Fibroblast of upper back skin (primary cell): ENCODE results near the gene MMP8.
"Not testable (repeated sequence)": the region's sequence is repeated elsewhere in the genome, so short reads cannot be mapped to it uniquely, and the experiment has no call there.

Experiments
- DNase-seq: peaks from one replicate; pipeline ENCODE4 v3.0.0-alpha.2; 2013

The MMP8 gene, protein sequence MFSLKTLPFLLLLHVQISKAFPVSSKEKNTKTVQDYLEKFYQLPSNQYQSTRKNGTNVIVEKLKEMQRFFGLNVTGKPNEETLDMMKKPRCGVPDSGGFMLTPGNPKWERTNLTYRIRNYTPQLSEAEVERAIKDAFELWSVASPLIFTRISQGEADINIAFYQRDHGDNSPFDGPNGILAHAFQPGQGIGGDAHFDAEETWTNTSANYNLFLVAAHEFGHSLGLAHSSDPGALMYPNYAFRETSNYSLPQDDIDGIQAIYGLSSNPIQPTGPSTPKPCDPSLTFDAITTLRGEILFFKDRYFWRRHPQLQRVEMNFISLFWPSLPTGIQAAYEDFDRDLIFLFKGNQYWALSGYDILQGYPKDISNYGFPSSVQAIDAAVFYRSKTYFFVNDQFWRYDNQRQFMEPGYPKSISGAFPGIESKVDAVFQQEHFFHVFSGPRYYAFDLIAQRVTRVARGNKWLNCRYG

DNA sequence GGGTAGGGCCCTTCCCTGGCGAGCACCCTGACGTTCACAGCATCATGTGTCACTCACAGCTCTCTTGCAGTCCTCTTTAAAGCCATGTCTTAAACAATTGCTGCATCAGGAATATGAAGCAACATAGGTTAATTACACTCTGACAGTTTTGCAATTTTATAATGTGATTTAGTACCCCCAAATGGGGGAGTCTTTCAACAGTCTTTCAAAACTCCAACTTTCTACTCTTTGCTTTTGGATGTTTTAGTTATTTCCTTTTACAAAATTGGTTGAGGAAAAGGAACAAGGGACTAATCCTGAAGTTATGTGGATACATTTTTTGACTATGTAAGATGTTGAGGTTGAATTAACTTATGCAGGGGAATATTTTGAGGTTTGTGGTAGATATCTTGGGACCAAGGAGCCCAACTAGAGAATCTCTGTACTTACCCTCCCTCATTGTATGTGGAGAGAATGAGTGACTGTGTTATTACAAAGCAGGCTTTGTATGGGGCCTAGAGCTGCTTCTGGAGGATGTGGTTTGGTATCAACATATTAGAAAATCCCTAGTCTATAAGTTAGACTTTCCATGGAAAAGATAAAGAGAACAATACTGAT, at the start of gene MMP8:
Gene MMP8 (minus strand): TSS at position 51 of the 597 bp plus-strand sequence. CDS start 99 bp downstream, outside the sequence.
- DNase-seq: peak; percentile 93

GRCh38 chr11:102773386-102773785, 48.6 kb upstream of the MMP8 start:
- DNase-seq: peak; percentile 36

GRCh38 chr11:102771351-102771750, 46.6 kb upstream of the MMP8 start:
- DNase-seq: peak; percentile 23

DNA sequence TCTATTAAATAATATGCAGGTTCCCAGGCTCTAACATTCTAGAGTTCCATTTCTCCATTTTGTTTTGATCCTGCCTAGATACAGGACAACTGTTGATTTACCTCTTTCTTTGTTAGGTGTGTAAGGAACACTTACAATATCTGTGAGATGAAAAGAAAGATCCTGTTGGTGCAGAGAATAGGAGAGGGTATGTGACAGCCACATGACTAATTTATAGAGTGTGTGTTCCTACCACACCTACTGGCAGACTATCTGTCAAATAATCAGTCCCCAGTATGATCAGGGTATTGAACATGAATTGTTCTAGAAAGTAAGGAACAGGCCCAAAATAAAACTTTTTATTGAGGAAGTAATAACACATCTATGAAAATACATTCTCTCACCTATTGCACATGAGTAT, 45.4 kb upstream of the MMP8 start:
- no peak for DNase-seq

DNA sequence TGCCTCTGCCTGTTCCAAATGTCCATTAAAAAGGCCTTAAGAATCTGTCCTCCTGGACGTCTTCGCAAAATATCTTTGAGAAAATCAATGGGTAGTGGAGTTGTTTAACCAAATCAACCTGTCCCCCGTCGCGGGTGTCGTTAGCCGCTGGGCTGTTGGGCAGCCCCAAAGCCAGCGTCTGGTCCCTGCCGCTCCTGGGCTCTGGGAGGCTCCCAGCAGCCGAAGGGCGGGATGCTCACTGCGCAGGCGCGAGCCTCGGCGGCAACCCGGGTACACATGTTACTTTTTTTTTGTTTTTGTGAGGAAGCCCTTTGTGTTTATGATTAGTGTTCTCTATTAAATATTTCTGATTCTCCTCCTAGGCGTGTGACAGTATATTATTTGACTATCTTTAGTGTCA, 43.0 kb upstream of the MMP8 start:
- DNase-seq: no peak

GRCh38 chr11:102763440-102763839, 38.7 kb upstream of the MMP8 start:
- DNase-seq: peak; percentile 34

GRCh38 chr11:102762361-102762767, 37.6 kb upstream of the MMP8 start:
- peak; percentile 84 for DNase-seq

- DNase-seq: peak; percentile 96
Measured at GRCh38 chr11:102761646-102762238, 37.0 kb upstream of the MMP8 start.

DNA sequence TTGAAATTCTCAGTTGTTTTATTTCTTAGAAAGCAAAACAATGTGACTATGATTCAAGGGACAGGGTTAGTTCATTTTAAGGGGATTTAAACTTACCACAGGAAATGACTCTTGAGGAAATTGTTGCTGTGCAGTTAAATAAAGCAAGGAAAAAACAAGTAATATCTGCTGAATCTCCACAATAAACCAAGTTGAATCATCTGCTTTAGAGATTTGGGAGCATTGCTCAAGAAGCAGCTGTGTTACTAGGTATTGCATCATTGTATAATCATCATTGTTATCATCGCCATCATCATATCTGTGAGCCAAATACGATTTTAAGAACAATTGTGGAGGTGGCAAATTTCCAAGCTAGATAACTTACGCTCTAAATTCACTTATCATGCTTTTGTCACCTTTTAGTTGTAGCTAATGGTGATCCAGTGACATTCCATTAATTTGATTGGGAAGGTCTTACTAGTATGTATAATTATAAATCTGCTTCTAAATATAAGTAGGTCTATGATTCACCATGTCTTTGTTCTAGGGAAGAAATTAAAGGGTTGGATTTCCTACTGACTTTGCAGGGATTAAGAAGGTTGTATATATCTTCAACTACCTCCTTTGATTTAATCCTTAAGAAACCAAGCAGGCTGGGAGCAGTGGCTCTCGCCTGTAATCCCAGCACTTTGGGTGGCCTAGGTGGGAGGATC, 35.7 kb upstream of the MMP8 start:
- peak; percentile 96 for DNase-seq

- peak; percentile 58 for DNase-seq
Measured at GRCh38 chr11:102757823-102758549, 33.2 kb upstream of the MMP8 start.

DNA sequence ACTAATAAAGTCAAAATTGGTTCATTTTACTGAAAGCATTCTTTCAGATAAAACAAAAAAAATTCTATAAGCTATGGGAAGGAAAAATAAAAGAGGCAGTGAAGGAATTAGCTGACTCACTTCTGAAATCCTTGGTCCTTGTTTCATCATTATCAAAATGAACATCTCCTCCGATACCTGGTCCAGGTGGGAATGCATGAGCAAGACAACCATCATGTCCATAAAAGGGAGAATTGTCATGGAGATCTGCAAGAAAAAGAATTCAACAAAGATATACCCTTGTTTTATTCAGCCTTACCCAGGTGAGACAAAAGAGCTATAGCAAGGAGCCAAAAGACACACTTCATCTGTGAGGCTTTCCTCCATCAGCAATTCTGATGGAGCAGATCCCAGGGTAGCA, 28.5 kb upstream of the MMP8 start:
- DNase-seq: no peak

DNA sequence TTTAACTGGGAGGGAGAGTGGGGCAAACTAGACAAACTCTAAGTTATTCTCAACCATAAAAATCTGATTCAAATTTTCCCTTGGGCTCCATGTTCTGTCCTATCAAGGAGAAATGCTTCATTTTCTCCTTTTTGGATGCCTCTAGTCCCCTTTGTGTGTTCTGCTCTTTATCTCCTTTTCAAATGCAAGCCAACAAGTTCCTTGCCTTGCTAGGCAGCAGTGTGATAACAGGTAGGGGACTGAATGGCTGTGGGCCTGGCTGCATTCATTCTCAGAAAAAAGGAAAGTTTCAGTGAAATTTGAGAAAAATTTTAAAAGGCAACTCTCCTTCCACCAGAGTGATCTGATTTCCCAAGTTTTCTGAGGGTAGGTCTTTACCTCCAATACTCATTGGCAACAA, 26.9 kb upstream of the MMP8 start:
- no peak for DNase-seq

GRCh38 chr11:102749101-102749722, 24.5 kb upstream of the MMP8 start:
- DNase-seq: no peak

DNA sequence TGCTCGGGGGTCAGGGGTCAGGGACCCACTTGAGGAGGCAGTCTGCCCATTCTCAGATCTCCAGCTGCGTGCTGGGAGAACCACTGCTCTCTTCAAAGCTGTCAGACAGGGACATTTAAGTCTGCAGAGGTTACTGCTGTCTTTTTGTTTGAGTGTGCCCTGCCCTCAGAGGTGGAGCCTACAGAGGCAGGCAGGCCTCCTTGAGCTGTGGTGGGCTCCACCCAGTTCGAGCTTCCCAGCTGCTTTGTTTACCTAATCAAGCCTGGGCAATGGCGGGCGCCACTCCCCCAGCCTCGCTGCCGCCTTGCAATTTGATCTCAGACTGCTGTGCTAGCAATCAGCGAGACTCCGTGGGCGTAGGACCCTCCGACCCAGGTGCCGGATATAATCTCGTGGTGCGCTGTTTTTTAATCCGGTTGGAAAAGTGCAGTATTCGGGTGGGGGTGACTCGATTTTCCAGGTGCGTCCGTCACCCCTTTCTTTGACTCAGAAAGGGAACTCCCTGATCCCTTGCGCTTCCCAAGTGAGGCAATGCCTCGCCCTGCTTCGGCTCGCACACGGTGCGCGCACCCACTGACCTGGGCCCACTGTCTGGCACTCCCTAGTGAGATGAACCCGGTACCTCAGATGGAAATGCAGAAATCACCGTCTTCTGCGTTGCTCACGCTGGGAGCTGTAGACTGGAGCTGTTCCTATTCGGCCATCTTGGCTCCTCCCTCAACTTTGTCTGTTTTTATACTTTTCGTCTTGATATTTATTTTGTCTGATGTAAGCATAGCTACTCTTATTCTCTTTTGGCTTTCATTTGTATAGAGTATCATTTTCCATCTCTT, 22.2 kb upstream of the MMP8 start:
- DNase-seq: not testable (repeated sequence)

GRCh38 chr11:102734650-102735049, 9.9 kb upstream of the MMP8 start:
- no peak for DNase-seq

DNA sequence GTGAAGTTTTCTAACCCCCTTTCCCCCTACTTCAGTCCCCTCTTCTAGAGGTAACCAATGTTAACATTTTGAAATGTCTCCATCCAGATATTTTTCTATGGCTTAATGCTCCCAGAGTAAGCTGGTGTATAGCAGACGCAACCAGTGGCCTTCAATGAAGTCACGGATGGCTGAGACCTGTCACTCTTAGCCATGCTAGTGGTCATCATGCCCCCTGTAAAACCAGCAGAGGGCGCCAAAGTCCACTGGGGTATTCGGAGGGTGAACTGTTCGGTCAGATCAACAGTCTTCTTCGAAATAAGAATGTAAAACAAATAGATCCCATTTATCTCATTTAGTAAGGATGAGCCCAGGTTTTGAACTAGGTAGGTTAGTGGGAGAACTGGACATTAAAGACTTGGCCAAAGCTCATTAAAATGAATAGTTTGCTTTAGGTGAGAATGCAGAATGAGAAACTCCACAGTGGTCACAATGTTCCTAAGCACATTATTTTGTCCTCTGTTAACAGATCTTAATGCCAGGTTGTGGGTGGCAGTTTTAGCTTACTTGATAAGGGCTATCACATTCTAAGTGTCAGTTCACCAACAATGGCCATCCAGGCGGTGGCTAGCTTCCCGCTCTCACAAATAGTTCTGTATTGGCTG, 8.6 kb upstream of the MMP8 start:
- peak; percentile 64 for DNase-seq

DNA sequence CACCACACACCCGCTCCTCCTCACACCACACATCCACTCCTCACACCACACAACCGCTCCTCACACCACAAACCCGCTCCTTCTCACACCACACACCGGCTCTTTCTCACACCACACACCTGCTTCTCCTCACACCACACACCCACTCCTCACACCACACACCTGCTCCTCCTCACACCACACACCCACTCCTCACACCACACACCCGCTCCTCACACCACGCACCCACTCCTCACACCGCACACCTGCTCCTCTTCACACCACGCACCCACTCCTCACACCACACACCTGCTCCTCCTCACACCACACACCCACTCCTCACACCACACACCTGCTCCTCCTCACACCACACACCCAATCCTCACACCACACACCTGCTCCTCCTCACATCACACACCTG, 6.2 kb upstream of the MMP8 start:
- not testable (repeated sequence) for DNase-seq

DNA sequence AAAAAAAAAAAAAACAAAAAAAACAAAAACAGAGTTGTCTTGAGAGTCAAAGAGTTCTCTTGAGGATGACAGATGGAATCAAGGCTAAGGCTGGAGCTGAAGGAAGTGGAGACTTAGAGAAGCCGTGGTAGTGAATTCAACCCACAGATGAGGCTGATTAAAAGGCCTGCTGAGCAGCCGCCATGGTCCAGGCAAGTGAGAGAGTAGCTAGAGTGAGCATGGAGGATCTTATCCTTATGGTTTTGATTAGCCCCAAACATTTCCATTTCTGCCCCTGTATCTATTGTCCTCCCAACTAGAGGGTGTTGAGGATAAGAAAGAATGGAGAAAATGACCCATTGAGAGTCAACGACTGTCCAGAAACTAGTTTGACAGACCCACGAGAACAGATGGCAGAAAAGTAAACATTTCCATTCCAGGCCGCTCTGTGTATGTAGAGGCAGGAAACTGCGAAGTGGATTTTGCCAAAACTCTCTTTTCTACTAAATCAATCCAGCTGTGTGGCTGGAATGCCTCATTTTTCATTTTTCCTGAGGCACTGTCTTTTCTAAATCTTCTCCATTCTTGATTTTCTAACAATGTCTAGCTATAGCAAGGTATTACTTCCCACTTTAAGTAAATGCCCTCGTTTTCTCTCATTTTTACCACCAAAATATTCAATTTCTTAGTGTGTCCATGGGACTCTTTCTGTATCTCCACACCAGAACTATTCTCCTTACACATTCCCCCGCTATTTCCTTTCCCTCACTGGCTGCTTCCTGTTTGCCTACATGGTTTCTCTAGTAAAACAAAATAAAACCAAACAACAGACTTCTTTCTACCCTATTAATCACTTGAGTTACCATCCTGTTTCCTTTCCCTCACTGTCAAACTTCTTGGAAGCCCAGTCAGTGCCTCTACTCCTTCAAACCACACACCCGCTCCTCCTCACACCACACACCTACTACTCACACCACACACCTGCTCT, 5.4 kb upstream of the MMP8 start:
- DNase-seq: peak; percentile 67

DNA sequence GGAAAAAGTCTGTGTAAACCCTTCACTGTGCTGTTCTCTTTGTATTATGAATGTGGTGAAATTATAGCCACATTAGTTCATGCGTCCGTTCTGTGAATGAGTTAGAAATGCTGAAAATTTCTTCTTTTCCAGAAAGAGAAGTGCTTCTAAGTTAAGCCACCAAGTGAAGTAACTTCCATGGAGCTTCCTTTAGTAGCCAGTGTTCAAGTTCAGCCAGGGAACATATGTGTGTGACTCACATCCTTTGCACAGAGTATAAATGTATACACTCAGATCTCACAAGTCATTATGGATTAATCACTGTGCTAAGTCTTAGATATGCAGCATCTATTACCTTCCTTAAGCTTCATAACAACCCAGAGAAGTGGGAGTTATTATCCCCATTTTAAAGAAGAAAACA, 3.1 kb upstream of the MMP8 start:
- DNase-seq: peak; percentile 87
